ENCODE data around the gene KIAA0232.

KIAA0232 gene

GRCh38 chr4:6840062-6840976 lies 57.8 kb downstream of the KIAA0232 start:
- in situ Hi-C loops (cut with MboI; ENCODE audit: low sequenced_read_pairs): no loop called here

- in situ Hi-C loops (cut with MboI; ENCODE audit: low sequenced_read_pairs): no loop called here
Observed at GRCh38 chr4:6845027-6845426, 62.5 kb downstream of the KIAA0232 start.

DNA sequence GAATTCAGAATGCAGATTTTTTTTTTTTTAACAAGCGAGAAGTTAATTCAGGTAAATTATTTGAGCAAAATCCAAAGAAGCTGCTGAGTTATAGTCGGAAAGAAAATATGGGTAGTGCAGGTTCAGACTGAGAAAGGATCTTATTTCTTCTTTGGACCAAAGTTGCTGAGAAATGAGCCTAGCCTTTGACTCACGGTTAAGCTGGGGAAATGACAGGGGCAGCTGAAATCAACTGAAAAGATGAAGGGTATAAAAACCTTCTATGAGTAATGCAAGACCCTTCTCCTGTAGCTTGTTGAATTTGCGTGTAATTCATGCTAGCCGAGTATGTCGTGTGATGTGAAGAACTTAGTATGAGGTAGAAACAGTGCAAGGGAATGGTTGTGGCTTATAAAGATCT lies 63.0 kb downstream of the KIAA0232 start:
- in situ Hi-C loops (cut with MboI; ENCODE audit: low sequenced_read_pairs): no loop called here

GRCh38 chr4:6847178-6847577 lies 64.7 kb downstream of the KIAA0232 start:
- in situ Hi-C loops (cut with MboI; ENCODE audit: low sequenced_read_pairs): no loop called here

GRCh38 chr4:6848717-6849305 lies 66.3 kb downstream of the KIAA0232 start:
- in situ Hi-C loops (cut with MboI; ENCODE audit: low sequenced_read_pairs): no loop called here

DNA sequence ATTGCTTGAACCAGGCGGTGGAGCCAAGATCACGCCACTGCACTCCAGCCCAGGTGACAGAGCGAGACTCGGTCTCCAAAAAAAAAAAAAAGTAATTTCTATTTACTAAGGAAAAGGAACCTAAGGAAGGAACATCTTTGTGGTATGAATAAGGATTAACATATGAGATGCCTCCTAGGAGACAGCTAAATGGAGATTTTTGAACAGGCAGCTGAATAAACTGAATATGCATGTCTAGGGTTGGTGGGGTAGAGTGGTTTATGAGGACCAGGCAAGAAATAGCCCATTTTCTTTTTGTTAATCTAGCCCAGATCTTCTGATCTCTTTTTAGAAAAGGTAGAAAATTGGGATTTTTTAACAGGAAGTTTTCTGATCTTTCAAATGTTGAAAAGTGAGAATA lies 67.2 kb downstream of the KIAA0232 start:
- in situ Hi-C loops (cut with MboI; ENCODE audit: low sequenced_read_pairs): no loop called here

- in situ Hi-C loops (cut with MboI; ENCODE audit: low sequenced_read_pairs): no loop called here
Observed at GRCh38 chr4:6851431-6851830, 68.9 kb downstream of the KIAA0232 start.

- in situ Hi-C loops (cut with MboI; ENCODE audit: low sequenced_read_pairs): no loop called here
Observed at GRCh38 chr4:6851962-6852361, 69.4 kb downstream of the KIAA0232 start.

DNA sequence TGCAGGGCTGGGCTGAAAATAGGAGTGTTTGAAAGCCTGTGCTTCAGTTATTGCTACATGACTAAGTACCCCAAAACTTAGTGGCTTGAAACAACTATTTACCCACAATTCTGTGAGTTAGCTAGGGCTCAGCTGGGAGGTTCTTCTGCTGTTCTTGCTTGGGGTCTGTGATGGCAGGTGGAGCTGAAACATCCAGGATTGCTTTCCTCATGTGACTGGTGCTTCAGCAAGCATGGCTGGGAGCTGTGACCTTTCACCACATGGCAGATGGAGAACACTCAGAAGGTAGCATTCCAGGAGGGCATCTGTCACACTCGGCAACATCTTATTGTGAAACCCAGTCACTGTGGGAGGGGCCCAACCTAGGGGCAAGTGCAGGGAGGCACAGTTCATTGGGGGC lies 70.1 kb downstream of the KIAA0232 start:
- in situ Hi-C loops (cut with MboI; ENCODE audit: low sequenced_read_pairs): no loop called here

DNA sequence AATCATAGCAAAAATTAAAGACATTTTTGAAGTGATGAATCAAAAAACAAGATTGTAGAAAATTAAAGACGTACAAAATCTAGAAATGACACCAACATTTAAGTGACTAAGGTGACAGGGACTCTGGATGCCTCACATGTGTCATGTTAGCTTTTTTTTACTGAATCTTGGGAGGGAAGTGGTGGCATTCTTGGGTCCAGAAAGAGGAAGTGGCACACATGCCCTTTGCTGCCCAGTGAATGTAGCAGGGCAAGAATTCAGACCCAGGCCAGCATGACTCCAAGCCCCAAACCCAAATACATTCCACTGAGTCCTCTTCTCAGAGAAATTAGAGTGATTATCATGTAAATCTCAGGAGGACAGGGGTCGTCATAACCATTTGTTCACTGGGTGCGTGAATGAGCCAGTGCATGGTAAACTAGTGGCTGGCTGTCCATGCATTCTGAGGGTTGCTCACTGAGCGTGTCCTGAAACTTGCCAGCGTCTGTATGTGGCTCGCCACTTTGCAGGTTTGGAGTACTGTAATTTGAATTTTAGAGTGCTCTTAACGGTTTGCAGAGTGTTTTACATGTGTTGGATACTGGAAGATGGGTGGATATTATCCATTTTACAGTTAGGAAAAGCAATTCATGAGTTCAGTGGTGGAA lies 71.7 kb downstream of the KIAA0232 start:
- in situ Hi-C loops (cut with MboI; ENCODE audit: low sequenced_read_pairs): no loop called here

GRCh38 chr4:6855692-6856297 lies 73.3 kb downstream of the KIAA0232 start:
- in situ Hi-C loops (cut with MboI; ENCODE audit: low sequenced_read_pairs): no loop called here

DNA sequence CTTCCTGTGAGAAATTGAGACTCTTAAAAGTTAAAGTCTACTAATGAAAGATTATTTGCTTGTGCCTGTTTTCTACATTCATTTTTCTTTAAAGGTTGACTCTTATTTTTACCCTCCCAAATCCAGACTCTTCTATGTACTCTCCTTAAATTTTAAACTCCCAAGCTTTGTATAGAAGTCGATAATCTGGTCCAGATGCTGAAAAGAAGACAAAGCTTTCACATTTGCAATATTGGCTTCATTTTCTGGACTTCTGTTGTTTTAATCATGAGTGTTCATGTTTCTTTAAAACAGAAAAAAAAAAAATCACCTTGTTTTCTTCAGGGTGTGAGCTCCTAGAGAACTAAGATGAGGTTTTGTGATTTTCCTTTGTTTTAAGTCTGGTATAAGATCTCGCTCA lies 73.9 kb downstream of the KIAA0232 start:
- in situ Hi-C loops (cut with MboI; ENCODE audit: low sequenced_read_pairs): no loop called here

- in situ Hi-C loops (cut with MboI; ENCODE audit: low sequenced_read_pairs): no loop called here
Observed at GRCh38 chr4:6857009-6857882, 74.7 kb downstream of the KIAA0232 start.

DNA sequence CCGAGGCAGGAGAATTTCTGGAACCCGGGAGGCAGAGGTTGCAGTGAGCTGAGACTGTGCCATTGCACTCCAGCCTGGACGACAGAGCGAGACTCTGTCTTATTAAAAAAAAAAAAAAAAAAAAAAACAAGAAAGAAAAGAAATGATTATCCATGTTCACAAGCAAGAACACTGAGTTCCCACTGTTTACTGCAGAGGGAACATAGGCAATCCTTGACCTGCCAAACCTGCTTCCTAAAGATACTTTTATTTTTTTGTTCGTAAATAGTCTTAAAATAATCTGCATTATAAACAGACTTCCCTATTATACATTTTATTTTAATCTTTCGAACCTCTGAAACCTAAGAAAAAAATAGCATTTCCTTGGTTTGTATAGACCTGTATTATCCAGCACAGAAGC lies 76.5 kb downstream of the KIAA0232 start:
- in situ Hi-C loops (cut with MboI; ENCODE audit: low sequenced_read_pairs): no loop called here

DNA sequence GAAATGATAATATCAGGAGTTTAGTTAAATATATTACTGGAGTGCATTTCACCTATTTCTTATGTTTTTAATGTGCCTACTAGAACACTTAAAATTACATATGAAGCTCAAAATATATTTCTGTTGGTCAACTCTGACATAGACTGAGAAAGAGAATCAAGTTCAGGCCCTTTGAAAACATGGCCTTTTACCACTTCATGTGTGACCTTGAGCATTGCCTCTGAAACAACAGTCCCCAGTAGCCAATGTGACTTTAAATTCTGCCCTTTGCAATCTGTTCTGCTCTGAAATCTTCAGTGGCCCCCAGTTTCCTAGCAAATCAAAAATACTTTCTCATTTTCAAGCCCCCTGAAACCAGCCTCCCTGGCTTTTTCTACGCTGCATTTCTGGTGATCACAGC lies 77.0 kb downstream of the KIAA0232 start:
- in situ Hi-C loops (cut with MboI; ENCODE audit: low sequenced_read_pairs): no loop called here

DNA sequence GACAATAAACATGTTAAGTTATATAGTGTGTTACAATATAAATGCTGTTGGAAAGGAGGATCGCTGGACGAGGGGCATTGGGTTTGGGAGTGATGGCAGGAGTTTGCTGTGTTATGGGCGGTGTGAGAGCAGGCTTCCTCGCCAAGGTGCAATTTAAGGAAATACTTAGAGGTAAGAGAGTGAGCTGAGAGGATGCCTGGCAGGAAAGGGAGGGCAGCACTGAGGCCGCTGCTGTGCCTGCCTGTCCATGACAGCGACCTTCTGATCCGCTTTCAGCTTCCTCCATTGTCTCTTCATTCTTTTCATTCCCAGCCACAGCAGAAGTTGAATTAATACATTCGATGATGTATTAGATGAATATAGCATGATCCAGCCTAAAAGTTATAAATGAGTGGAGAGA lies 85.9 kb downstream of the KIAA0232 start:
- in situ Hi-C loops (cut with MboI; ENCODE audit: low sequenced_read_pairs): no loop called here

DNA sequence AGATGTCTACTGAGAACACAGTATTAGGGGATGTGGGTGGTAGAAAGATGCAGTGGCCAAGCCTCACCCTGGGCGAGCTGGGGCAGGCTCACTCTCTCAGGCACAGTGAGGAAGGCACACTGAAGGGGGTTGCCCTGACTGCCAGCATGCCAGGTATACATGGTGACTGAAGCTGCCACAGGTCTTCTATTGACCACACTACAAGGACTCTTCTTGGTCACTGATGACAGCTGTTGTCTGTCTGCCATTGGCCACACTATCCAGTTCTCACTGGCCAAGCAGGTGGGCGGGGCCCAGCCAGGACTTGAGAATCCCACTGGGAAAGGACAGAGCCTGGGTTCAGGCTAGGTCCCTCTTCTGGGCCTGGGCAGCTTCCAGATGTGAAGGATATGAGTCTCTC lies 87.4 kb downstream of the KIAA0232 start:
- in situ Hi-C loops (cut with MboI; ENCODE audit: low sequenced_read_pairs): no loop called here

GRCh38 chr4:6873291-6873690 lies 90.8 kb downstream of the KIAA0232 start:
- in situ Hi-C loops (cut with MboI; ENCODE audit: low sequenced_read_pairs): no loop called here

DNA sequence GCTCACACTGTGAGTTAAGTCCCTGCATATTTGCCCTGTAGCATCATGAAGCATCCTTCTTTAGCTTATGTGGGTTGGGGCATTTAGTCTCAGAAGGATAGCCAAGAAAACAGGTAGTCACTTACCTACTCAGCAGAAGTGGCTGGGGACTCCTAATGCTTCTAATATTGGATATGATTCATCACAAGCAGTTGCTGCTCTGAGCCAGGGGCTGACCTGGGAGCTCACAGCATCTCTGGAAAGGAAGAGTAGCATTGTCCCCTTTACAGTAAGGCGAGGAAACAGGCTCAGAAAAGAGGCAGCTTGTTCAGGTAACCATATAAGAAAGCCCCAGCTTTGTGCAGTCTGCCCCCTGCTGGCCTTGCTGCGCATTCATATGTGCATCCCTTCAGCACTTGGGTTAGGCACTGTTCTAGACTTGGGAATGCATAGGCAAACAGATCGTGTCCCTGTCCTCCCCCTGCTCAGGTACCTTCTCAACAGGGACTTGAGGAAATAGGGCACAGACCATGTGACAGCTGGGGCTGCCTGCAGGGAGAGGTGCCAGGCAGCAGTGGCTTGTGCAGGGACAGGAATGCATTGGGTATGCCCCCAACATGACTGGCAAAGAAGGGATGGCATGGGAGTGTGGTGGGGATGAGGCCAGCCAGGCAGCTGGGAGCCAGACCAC lies 91.4 kb downstream of the KIAA0232 start:
- in situ Hi-C loops (cut with MboI; ENCODE audit: low sequenced_read_pairs): no loop called here

DNA sequence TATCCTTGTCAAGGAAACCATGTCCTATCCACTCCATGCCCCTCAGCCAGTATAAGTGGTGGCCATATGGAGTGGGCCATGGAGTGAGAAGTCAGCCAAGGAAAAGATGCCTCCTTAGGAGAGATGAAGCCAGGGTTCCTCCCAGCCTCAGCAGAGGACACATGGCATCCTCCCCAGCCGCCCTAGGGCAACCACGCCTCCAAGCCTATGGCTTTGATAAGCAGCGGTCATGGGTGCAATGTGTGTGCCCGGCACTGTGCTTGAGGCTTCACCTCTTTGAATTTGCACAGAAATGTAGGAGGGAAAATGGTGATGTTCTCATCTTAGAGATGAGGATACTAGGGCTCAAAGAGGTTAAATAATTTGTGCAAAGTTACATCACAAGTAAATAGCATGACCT lies 92.5 kb downstream of the KIAA0232 start:
- in situ Hi-C loops (cut with MboI; ENCODE audit: low sequenced_read_pairs): no loop called here
